Breast epithelium (tissue), 3 donors: ENCODE measurements around the gene STAT6.

Experiments used
- CTCF ChIP-seq, 3 donors: fragments of 450-650 bp; IDR thresholded peaks; one replicate each; pipeline ENCODE4 v1.5.1; 2016 to 2017; ENCODE audit warnings: antibody characterized with exemption in 3 of 3, mild to moderate bottlenecking in 3 of 3, moderate library complexity in 3 of 3
- POLR2A ChIP-seq: fragments of 450-650 bp; IDR thresholded peaks from one replicate; pipeline ENCODE4 v1.6.1; 2016; ENCODE audit warnings: antibody characterized with exemption, mild to moderate bottlenecking, moderate library complexity

- TF ChIP-seq CTCF (IDR thresholded peaks at IDR 0.05) (no peak), POLR2A (no peak)
These were observed 48.9 kb upstream of the STAT6 start for GRCh38 chr12:57160040-57160439.
